HG03378 (cell line): ENCODE data around the gene RAD17.
"Not testable (repeated sequence)": the region's sequence is repeated elsewhere in the genome, so short reads cannot be mapped to it uniquely, and the experiment has no call there.

ENCODE experiments used
- ATAC-seq: cut with Tn5 transposase; IDR thresholded peaks from one replicate; pipeline ENCODE4 v1.9.1; 2021; ENCODE audit warnings: mild to moderate bottlenecking, moderate library complexity; ENCODE audit not compliant: unreplicated experiment

RAD17 gene

DNA sequence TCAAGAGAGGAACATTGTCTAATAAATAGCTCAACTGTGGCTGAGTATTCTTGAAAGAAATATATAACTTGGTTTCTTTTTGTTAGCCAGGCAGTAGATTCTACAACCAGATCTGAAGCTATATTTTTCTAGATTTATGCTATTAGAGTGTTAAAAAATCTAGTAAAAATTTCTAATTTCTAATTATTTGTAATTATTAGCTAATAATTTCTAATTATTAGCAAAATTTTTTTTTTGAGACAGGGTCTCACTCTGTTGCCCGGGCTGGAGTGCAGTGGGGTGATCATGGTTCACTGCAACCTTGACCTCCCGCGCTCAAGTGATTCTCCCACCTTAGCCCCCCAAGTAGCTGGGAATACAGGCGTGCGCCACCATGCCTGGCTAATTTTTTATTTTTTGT, 2.8 kb downstream of the RAD17 start:
- no peak for ATAC-seq

- peak; percentile 76 for ATAC-seq
Measured at GRCh38 chr5:69374911-69375446, 5.4 kb downstream of the RAD17 start.

DNA sequence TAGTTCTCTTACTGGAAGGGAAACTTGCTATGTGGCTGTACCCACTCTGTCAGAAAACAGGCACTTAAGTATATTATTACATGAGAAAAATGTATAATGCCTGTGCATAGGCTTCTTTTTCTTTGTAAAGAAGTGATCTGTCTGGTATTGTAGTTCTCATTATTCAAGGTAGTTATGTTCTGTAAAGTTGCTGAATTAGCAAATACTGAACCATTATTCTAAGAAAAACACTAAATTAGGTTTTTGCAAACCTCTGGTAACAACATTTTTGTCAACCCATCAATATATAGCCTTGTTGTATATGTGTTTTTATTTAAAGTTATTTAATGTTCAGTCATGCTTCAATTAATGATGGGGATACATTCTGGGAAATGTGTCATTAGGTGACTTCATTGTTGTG, 8.8 kb downstream of the RAD17 start:
- no peak for ATAC-seq

DNA sequence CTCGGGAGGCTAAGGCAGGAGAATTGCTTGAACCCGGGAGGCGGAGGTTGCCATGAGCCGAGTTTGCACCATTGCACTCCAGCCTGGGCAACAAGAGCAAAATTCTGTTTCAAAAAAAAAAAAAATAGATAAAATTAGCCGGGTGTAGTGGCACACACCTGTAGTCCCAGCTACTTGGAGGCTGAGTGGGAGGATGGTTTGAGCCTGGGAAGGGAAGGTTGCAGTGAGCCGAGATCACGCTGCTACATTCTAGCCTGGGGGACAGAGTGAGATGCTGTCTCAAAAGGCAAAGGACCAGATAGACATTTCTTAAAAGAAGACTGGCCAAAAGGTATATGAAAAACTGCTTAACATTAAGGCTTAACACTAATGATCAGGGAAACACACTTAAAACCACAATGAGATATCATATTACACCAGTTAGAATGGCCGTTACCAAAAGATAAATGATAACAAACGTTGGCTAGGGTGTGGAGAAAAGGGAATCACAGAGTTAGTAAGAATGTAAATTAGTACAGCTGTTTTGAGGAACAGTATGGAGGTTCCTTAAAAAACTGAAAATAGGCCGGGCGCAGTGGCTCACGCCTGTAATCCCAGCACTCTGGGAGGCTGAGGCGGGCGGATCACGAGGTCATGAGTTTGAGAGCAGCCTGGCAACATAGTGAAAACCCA, 35.2 kb downstream of the RAD17 start:
- no peak for ATAC-seq

DNA sequence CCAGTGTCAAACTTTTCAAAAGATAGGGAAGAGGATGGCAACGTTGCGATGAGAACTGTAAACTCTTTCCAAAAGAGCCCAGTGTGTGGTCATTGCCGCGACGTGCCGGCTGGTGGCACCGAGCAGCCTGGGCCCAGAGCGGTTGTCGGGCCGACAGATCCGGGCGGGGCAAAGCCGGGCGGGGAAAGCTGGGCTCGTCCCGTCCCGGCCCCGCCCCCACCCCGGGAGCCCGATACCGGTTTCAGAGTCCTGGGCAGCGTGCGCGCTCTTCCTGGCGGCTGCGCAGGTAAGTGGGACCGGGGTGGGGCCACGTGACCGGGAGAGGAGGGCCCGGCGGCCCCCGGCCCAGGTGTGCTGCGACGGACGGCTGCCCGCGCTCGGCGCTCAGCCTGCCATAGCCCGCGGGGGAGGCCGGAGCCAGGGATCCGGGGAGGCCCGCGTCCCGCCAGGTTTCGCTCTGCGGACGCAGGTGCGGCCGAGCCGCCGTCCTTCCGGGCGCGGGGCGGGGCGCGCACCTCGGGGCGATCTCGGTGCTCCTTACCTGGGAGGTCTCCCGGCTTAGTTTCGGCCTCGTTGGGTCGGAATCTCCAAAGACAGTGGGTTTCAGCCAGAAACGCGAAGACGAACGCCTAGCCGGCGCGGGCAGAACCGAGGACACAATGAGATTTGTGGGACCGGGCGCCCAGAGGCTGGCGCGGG, 45.4 kb downstream of the RAD17 start, which contains the start of gene MARVELD2:
MARVELD2 (plus strand) TSS at position 232 of the 699 bp plus-strand sequence. CDS start 4,270 bp downstream, outside the sequence.
- ATAC-seq, result no peak

DNA sequence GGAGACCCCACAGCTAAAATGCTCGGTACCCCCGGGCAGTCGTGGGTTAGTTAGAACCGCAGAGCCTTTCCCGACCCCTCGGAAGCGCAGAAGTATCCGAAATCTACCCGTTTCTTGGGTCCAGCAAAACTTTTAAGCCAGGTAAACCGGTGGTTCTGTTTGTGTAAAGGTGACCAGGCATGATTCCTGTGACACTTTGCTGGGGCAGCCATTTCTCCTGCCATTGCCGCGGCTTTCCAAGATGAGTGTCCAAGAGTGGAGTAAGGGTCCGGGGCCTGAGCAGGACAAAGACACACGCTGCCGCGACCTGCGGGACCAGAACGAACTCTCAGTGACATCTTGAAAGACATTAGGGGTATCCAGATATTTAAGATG, 46.0 kb downstream of the RAD17 start:
- ATAC-seq, result no peak

- ATAC-seq, result no peak
Measured at GRCh38 chr5:69416180-69416579, 46.6 kb downstream of the RAD17 start.

DNA sequence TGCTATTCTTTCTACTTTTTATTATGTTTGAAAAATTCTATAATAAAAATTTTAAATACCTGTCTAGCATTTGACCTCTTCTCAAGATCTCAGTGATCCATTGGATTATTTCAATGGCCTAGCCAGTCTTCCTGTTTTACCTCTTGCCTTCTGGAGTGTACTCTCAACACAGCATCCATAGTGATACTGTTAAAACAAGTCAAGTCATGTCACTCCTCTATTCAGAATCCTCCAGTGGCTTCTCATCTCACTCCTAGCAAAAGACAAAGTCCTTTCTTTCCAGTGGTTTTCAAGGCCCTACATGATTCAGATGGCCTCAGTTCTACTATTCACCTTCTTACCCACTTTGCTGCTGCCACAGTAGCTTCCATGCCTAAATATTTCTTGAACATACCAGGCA, 47.1 kb downstream of the RAD17 start:
- no peak for ATAC-seq

- no peak for ATAC-seq
Measured at GRCh38 chr5:69418554-69418953, 48.9 kb downstream of the RAD17 start.

DNA sequence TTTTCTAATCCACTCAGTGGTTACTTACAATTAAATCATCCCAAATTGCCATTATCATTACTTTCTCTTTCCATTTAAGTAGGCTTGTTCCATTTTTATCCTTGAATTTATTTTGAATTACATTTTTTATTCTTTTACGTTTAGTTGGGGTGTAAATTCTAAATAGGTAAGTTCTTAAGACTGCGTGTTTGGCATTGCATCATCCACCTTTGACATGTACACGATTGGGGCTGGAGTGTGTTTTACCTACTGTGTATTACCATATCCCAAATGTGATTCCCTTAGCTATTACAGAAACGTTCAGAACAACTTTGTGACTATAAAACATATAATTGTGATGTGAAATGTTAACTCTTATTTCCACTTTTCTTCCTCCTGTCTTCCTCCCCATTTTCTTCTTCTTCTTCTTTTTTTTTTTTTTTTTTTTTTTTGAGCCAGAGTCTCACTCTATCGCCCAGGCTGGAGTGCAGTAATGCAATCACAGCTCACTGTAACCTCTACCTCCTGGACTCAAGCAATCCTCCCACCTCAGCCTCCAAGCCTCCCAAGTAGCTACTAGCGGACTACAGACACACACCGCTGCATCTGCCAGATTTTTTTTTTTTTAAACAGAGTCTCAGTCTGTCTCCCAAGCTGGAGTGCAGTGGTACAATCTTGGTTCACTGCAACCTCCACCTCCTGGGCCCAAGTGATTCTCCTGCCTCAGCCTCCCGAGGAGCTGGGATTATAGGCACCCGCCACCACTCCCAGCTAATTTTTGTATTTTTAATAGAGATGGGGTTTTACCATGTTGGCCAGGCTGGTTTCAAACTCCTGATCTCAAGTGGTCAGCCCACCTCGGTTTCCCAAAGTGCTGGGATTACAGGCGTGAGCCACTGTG, 62.0 kb downstream of the RAD17 start:
- ATAC-seq, result no peak

GRCh38 chr5:69432412-69433206, 63.0 kb downstream of the RAD17 start:
- peak; percentile 72 for ATAC-seq

- ATAC-seq, result not testable (repeated sequence)
Measured at GRCh38 chr5:69435276-69435884, 65.8 kb downstream of the RAD17 start.

GRCh38 chr5:69444127-69444754, 74.6 kb downstream of the RAD17 start:
- ATAC-seq, result no peak

DNA sequence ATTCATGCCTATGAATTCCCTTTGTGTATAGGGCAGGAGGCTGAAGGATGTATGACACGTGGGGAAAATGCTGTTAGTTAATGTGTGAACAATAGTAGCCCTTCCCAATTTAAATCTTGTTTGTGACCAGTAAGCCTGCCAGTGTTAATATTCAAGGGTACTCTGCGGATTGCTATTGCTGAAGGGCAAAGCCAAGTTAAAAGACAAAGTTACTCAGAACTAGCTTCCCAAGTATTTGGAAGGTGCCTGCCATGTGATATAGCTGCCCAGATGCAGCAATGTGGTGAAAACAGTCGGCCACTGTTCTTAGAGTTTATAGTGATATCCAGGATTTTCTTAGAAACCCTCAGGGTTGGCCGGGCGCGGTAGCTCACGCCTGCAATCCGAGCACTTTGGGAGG, 79.9 kb downstream of the RAD17 start:
- no peak for ATAC-seq

DNA sequence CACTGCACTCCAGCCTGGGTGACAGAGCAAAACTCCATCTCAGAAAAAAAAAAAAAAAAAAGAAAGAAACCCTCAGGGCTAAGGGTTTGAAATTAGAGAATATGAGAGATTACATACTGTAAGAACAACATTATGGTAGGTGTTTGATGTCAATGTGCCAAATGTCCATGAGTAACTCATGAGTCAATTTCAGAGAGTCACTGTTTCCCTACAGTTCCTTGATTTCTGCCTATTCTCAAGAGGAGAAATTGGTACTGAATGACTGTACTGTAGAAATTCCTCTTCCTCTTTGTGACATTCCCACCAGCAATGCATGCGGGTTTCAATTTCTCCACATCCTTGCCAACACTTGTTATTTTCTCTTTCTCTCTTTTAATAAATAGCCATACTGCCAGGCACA, 80.5 kb downstream of the RAD17 start:
- ATAC-seq, result no peak

GRCh38 chr5:69450527-69450926, 80.9 kb downstream of the RAD17 start:
- ATAC-seq, result not testable (repeated sequence)

- ATAC-seq, result no peak
Measured at GRCh38 chr5:69451941-69452647, 82.5 kb downstream of the RAD17 start.

GRCh38 chr5:69453487-69453886, 83.9 kb downstream of the RAD17 start:
- ATAC-seq, result not testable (repeated sequence)
